Panc1 (cell line): Measurements from ENCODE around the gene CRYGS.

Source experiments
- CTCF ChIP-seq: fragments of 450-650 bp; IDR thresholded peaks from 2 replicates; pipeline ENCODE4 v1.5.1; 2017; ENCODE audit warnings: mild to moderate bottlenecking
- POLR2AphosphoS5 ChIP-seq: IDR thresholded peaks from 2 replicates; pipeline ENCODE4 v1.6.1; 2012; ENCODE audit warnings: mild to moderate bottlenecking, low read depth, low read length, moderate library complexity
- REST ChIP-seq, 2 experiments: IDR thresholded peaks; 2 replicates each; pipeline ENCODE4 v1.6.1; 2011 to 2012; ENCODE audit warnings: low read depth in 2 of 2, control low read depth in 1 of 2, low read length in 1 of 2, mild to moderate bottlenecking in 1 of 2, moderate library complexity in 1 of 2; ENCODE audit not compliant: insufficient read depth in 1 of 2
- SIN3A ChIP-seq: IDR thresholded peaks from 2 replicates; pipeline ENCODE4 v1.6.1; 2012; ENCODE audit warnings: low read depth, mild to moderate bottlenecking, low read length, moderate library complexity, borderline replicate concordance; ENCODE audit not compliant: insufficient read depth
- TCF7L2 ChIP-seq: IDR thresholded peaks from 2 replicates; pipeline ENCODE4 v1.6.1; 2011; ENCODE audit warnings: mild to moderate bottlenecking, low read depth, low read length, inconsistent platforms

- TF ChIP-seq CTCF (no peak), SIN3A (no peak), POLR2AphosphoS5 (no peak), REST (IDR thresholded peaks at IDR 0.05; ENCODE audit: insufficient read depth in 1 of 2, low read depth in 2 of 2, low read length in 1 of 2) (no peak), TCF7L2 (no peak)
These were observed 32.9 kb downstream of the CRYGS start for GRCh38 chr3:186511245-186511644.
